Smooth muscle cell (in vitro differentiated cells): Measurements from ENCODE around the gene PLAAT4. TPM values are rescaled to one million over a fixed set of nuclear protein-coding genes. Genes with fewer than 3 reads are reported as not detected.

Experiments used
- DNase-seq: peaks from one replicate; lab custom pipeline; 2025; ENCODE audit not compliant: unreplicated experiment; lab: John Stamatoyannopoulos, UW
- H2AFZ ChIP-seq: fragments of 200-600 bp; sonication (generic); 2 replicates; pipeline ENCODE4 v1.6.0; 2016; ENCODE audit warnings: antibody characterized with exemption, low read depth, mild to moderate bottlenecking
- H3F3A ChIP-seq: fragments of 200-600 bp; sonication (generic); 2 replicates; pipeline ENCODE4 v1.6.0; 2017; ENCODE audit warnings: antibody characterized with exemption, low read depth
- H3K27ac ChIP-seq: fragments of 200-600 bp; sonication (generic); 2 replicates; pipeline ENCODE4 v1.5.1; 2016; ENCODE audit warnings: low read depth, mild to moderate bottlenecking
- H3K27me3 ChIP-seq: fragments of 200-600 bp; sonication (generic); 2 replicates; pipeline ENCODE4 v1.6.1; 2016; ENCODE audit warnings: low read depth, mild to moderate bottlenecking
- H3K36me3 ChIP-seq: fragments of 200-600 bp; sonication (generic); 2 replicates; pipeline ENCODE4 v1.5.1; 2016; ENCODE audit warnings: low read depth
- H3K4me1 ChIP-seq: fragments of 200-600 bp; sonication (generic); 2 replicates; pipeline ENCODE4 v1.5.1; 2016; ENCODE audit warnings: low read depth
- H3K4me2 ChIP-seq: fragments of 200-600 bp; sonication (generic); 2 replicates; pipeline ENCODE4 v1.6.0; 2016; ENCODE audit warnings: mild to moderate bottlenecking
- H3K4me3 ChIP-seq: fragments of 200-600 bp; sonication (generic); 2 replicates; pipeline ENCODE4 v1.5.1; 2016; ENCODE audit warnings: mild to moderate bottlenecking
- H3K79me2 ChIP-seq: fragments of 200-600 bp; sonication (generic); 2 replicates; pipeline ENCODE4 v1.6.0; 2016; ENCODE audit warnings: low read depth, mild to moderate bottlenecking
- H3K9ac ChIP-seq: fragments of 200-600 bp; sonication (generic); 2 replicates; pipeline ENCODE4 v1.6.0; 2016; ENCODE audit warnings: low read depth
- H3K9me3 ChIP-seq: fragments of 200-600 bp; sonication (generic); replicated peaks from 2 replicates; pipeline ENCODE4 v1.5.1; 2016; ENCODE audit warnings: low read depth
- H4K20me1 ChIP-seq: fragments of 200-600 bp; sonication (generic); 2 replicates; pipeline ENCODE4 v1.6.0; 2016; ENCODE audit warnings: low read depth
- CTCF ChIP-seq: fragments of 200-600 bp; sonication (generic); IDR thresholded peaks from 2 replicates; pipeline ENCODE4 v1.5.1; 2017; ENCODE audit warnings: borderline replicate concordance, mild to moderate bottlenecking, antibody characterized with exemption; ENCODE audit not compliant: insufficient read depth, poor library complexity, severe bottlenecking
- WGBS: methylation state at CpG from one replicate; pipeline ENCODE4 v1.1.7; 2016; ENCODE audit warnings: low lambda C conversion rate; 5-methylcytosine and 5-hydroxymethylcytosine counted together
- polyA plus RNA-seq: library from polyadenylated mRNA; unstranded; fragments of >200 nt; fragmentation: Nextera tagmentation; extraction: Ambion mirVana; gene quantifications from 2 replicates; pipeline ENCODE4 v1.2.1, GENCODE V29; 2016
- total RNA-seq: library from RNA; depleted of rRNA; stranded (reverse); fragments of >200 nt; gene quantifications from 2 replicates; pipeline ENCODE4 v1.2.3, GENCODE V29; 2014

The PLAAT4 gene
- total and polyA plus RNA-seq, 2 experiments from 2014 or later: not detected

GRCh38 chr11:63518548-63518947 is 18.1 kb upstream of the PLAAT4 start:
- no peak for DNase-seq
- H3K4me2 ChIP-seq: peak overlapping the region; percentile 46
- H3K27ac ChIP-seq: no peak overlapping the region
- H3K79me2 ChIP-seq: no peaks in the 10 kb centered on the region
- H3K4me1 ChIP-seq: no peaks in the 10 kb centered on the region
- no peak for TF ChIP-seq CTCF
- H2AFZ ChIP-seq: no peak overlapping the region
- H3K27me3 ChIP-seq: no peaks in the 10 kb centered on the region
- 12% methylated on average over 1 of the region's 1 CpG for WGBS
- no peaks in the 10 kb centered on the region for H3K9me3 ChIP-seq
- H3F3A ChIP-seq: peaks cover 8% of the 10 kb centered on the region
- H4K20me1 ChIP-seq: no peaks in the 10 kb centered on the region
- no peaks in the 10 kb centered on the region for H3K36me3 ChIP-seq
- no peak overlapping the region for H3K9ac ChIP-seq
- H3K4me3 ChIP-seq: no peak overlapping the region

GRCh38 chr11:63520606-63521170 is 15.9 kb upstream of the PLAAT4 start:
- TF ChIP-seq CTCF: no peak
- H3K4me1 ChIP-seq: no peaks in the 10 kb centered on the region
- H4K20me1 ChIP-seq: no peaks in the 10 kb centered on the region
- H3K27me3 ChIP-seq: no peaks in the 10 kb centered on the region
- peaks cover 8% of the 10 kb centered on the region for H3F3A ChIP-seq
- H3K36me3 ChIP-seq: no peaks in the 10 kb centered on the region
- no peaks in the 10 kb centered on the region for H3K79me2 ChIP-seq
- no peak overlapping the region for H2AFZ ChIP-seq
- DNase-seq: no peak
- WGBS: 82% methylated on average over 5 of the region's 5 CpGs
- no peak overlapping the region for H3K4me2 ChIP-seq
- no peak overlapping the region for H3K27ac ChIP-seq
- H3K4me3 ChIP-seq: no peak overlapping the region
- H3K9me3 ChIP-seq: no peaks in the 10 kb centered on the region
- H3K9ac ChIP-seq: no peak overlapping the region

- Histone ChIP-seq H3K4me2 (no peak overlapping the region), H3F3A (peaks cover 8% of the 10 kb centered on the region), H3K4me1 (no peaks in the 10 kb centered on the region), H3K9ac (no peak overlapping the region), H3K36me3 (no peaks in the 10 kb centered on the region), H3K79me2 (no peaks in the 10 kb centered on the region), H2AFZ (no peak overlapping the region), H4K20me1 (no peaks in the 10 kb centered on the region), H3K27me3 (no peaks in the 10 kb centered on the region), H3K9me3 (no peaks in the 10 kb centered on the region), H3K27ac (no peak overlapping the region), H3K4me3 (no peak overlapping the region)
- no peak for DNase-seq
- no peak for TF ChIP-seq CTCF
- 99% methylated on average over 2 of the region's 2 CpGs for WGBS
Measured at GRCh38 chr11:63521896-63522295, 14.7 kb upstream of the PLAAT4 start.

DNA sequence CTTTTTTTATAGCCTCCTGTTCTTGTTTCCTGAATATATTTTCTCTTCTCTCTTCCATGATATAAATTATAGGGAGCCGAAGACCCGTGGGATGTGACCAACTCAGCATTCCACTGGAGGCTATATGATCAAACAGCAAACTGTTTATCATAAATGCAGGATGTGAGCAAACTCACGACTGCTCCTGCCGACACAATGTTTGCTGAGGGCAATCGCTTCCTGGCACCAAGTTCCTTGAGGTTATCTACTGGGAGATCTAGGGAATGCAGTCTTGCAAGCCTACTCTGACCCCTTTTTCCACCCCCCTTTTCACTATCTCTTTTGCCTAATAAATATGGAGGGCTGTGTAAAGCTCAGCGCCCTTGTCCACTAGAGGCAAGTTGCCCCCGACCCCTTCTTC is 13.5 kb upstream of the PLAAT4 start:
- Histone ChIP-seq H3K4me3 (no peak overlapping the region), H3K27me3 (peaks cover 8% of the 10 kb centered on the region), H3K27ac (no peak overlapping the region), H3K4me2 (no peak overlapping the region), H3K79me2 (no peaks in the 10 kb centered on the region), H2AFZ (no peak overlapping the region), H3K9me3 (no peaks in the 10 kb centered on the region), H4K20me1 (no peaks in the 10 kb centered on the region), H3K36me3 (no peaks in the 10 kb centered on the region), H3K4me1 (peaks cover 5% of the 10 kb centered on the region), H3K9ac (no peak overlapping the region), H3F3A (peaks cover 6% of the 10 kb centered on the region)
- WGBS: 73% methylated on average over 7 of the region's 7 CpGs
- DNase-seq: no peak
- TF ChIP-seq CTCF: no peak
